H1 (cell line): Measurements from ENCODE around the gene NEGR1. TPM values are rescaled to one million over a fixed set of nuclear protein-coding genes. Genes with fewer than 3 reads are reported as not detected.

Source experiments
- ASH2L ChIP-seq: fragments of 200-600, 300-600 bp; sonication (generic); IDR thresholded peaks from one replicate; pipeline ENCODE4 v1.7.1; 2017; ENCODE audit warnings: low read length
- ATF3 ChIP-seq: IDR thresholded peaks from 2 replicates; pipeline ENCODE4 v1.6.1; 2011; ENCODE audit warnings: low read depth, mild to moderate bottlenecking, low read length; ENCODE audit not compliant: insufficient read depth
- CHD7 ChIP-seq: fragments of 300-600 bp; sonication (generic); IDR thresholded peaks from 2 replicates; pipeline ENCODE4 v1.7.1; 2012; ENCODE audit warnings: low read length, moderate library complexity, mild to moderate bottlenecking, inconsistent platforms; ENCODE audit not compliant: insufficient replicate concordance
- GABPA ChIP-seq: IDR thresholded peaks from 2 replicates; pipeline ENCODE4 v1.6.1; 2011; ENCODE audit warnings: mild to moderate bottlenecking, low read length, moderate library complexity, borderline replicate concordance; ENCODE audit not compliant: insufficient read depth
- HDAC6 ChIP-seq: IDR thresholded peaks from one replicate; pipeline ENCODE4 v1.7.1; 2012; ENCODE audit warnings: low read depth, mild to moderate bottlenecking, inconsistent platforms, low read length, moderate library complexity
- SRF ChIP-seq: IDR thresholded peaks from 2 replicates; pipeline ENCODE4 v1.6.1; 2011; ENCODE audit warnings: mild to moderate bottlenecking, low read depth, low read length, moderate library complexity
- polyA plus RNA-seq, 7 experiments: library from polyadenylated mRNA; depleted of rRNA in 3 of 7; stranded (reverse) in 5 of 7; unstranded in 2 of 7; fragments of >200 nt in 5 of 7; fragments of 200-250 nt in 2 of 7; gene quantifications; 1 replicate in 5 of 7; 2 replicates in 1 of 7; 4 replicates in 1 of 7; pipeline versions ENCODE4 v1.2.1 to v1.2.3, GENCODE V29; 2011 to 2013; ENCODE audit warnings: missing spikeins in 2 of 7, mixed read lengths in 2 of 7
- total RNA-seq: library from RNA; stranded (reverse); fragmentation: NEBNext Ultra II Directional; extraction: Animal tissue kit (Norgen Biotek cat#: 25700); gene quantifications from 2 replicates; pipeline ENCODE4 v1.2.1, GENCODE V29; 2021

Gene NEGR1
- total and polyA plus RNA-seq, 2 of the 8 experiments (the other 6 are each of a cell fraction or from before 2014, with no cell fraction given) = 0.71 to 1.3 TPM

GRCh38 chr1:71944006-71944405 lies 338.3 kb downstream of the NEGR1 start (continued):
- TF ChIP-seq CHD7 (no peak), GABPA (no peak), HDAC6 (no peak), SRF (no peak), ATF3 (no peak), ASH2L (no peak)
